ENCODE results near the gene RAB3D. TPM values are rescaled to one million over a fixed set of nuclear protein-coding genes. Genes with fewer than 3 reads are reported as not detected.

The RAB3D gene
- total RNA-seq, 1 experiment from 2014 or later = 7.1 TPM

GRCh38 chr19:11296264-11296663, 43.2 kb downstream of the RAB3D start:
- no peak for TF ChIP-seq CTCF (IDR thresholded peaks at IDR 0.05; ENCODE audit: unreplicated experiment)
- Mint-ChIP-seq H3K27me3 (ENCODE audit: unreplicated experiment) (no peaks in the 10 kb centered on the region), H3K4me3 (ENCODE audit: low read depth, unreplicated experiment) (no peak overlapping the region), H3K9me3 (ENCODE audit: low read depth, unreplicated experiment) (no peaks in the 10 kb centered on the region), H3K27ac (ENCODE audit: unreplicated experiment) (no peak overlapping the region), H3K4me1 (ENCODE audit: low read depth, unreplicated experiment) (peaks cover 23% of the 10 kb centered on the region), H3K36me3 (ENCODE audit: insufficient read depth, unreplicated experiment) (peaks cover 6% of the 10 kb centered on the region)
- no peak for DNase-seq
- no TSS peak for BruUV-seq (replicated peaks)
- CTCF ChIA-PET = interaction anchor here (1.8 kb wide), 1 partner anchor 79 kb away, joined by 5 read pairs; the partner anchor contains the start of gene SWSAP1
- intact Hi-C loops (cut with micrococcal nuclease; ENCODE audit: unreplicated experiment) = loop anchor here (10.0 kb wide), 1 partner anchor 149 kb away; no protein-coding TSS in a partner anchor

GRCh38 chr19:11295665-11296245, 43.7 kb downstream of the RAB3D start, which contains the start of gene TSPAN16:
Gene TSPAN16 (plus strand): TSS chr19:11296160. CDS start chr19:11296298, 138 bp downstream.
- Mint-ChIP-seq H3K27ac (ENCODE audit: unreplicated experiment) (no peak within 1 kb of the TSS), H3K4me1 (ENCODE audit: low read depth, unreplicated experiment) (peaks cover 23% of the 10 kb centered on the region), H3K4me3 (ENCODE audit: low read depth, unreplicated experiment) (no peak within 1 kb of the TSS), H3K9me3 (ENCODE audit: low read depth, unreplicated experiment) (no peaks in the 10 kb centered on the region), H3K27me3 (ENCODE audit: unreplicated experiment) (no peaks in the 10 kb centered on the region), H3K36me3 (ENCODE audit: insufficient read depth, unreplicated experiment) (peaks cover 6% of the 10 kb centered on the region)
- TF ChIP-seq CTCF (IDR thresholded peaks at IDR 0.05; ENCODE audit: unreplicated experiment) = no peak
- intact Hi-C loops (cut with micrococcal nuclease; ENCODE audit: unreplicated experiment) = loop anchor here (1.0 to 10.0 kb wide), 2 partner anchors 49 to 149 kb away; no protein-coding TSS in a partner anchor
- CTCF ChIA-PET = interaction anchor here (0.7 to 1.8 kb wide), 2 partner anchors 79 to 173 kb away, joined by 4 to 5 read pairs; partner anchors contain the start of gene SWSAP1
- BruUV-seq (replicated peaks) = no TSS peak
- no peak for DNase-seq

- Mint-ChIP-seq H3K36me3 (ENCODE audit: insufficient read depth, unreplicated experiment) (peaks cover 6% of the 10 kb centered on the region), H3K27ac (ENCODE audit: unreplicated experiment) (no peak overlapping the region), H3K9me3 (ENCODE audit: low read depth, unreplicated experiment) (no peaks in the 10 kb centered on the region), H3K27me3 (ENCODE audit: unreplicated experiment) (no peaks in the 10 kb centered on the region), H3K4me3 (ENCODE audit: low read depth, unreplicated experiment) (no peak overlapping the region), H3K4me1 (ENCODE audit: low read depth, unreplicated experiment) (peaks cover 23% of the 10 kb centered on the region)
- no TSS peak for BruUV-seq (replicated peaks)
- intact Hi-C loops (cut with micrococcal nuclease; ENCODE audit: unreplicated experiment) = loop anchor here (1.0 to 10.0 kb wide), 2 partner anchors 49 to 150 kb away; no protein-coding TSS in a partner anchor
- TF ChIP-seq CTCF (IDR thresholded peaks at IDR 0.05; ENCODE audit: unreplicated experiment) = no peak
- CTCF ChIA-PET = interaction anchor here (0.7 kb wide), 1 partner anchor 173 kb away, joined by 4 read pairs; no protein-coding TSS in a partner anchor
- DNase-seq = no peak
These were observed 44.3 kb downstream of the RAB3D start for GRCh38 chr19:11295180-11295579.

GRCh38 chr19:11293433-11294389, 45.7 kb downstream of the RAB3D start:
- Mint-ChIP-seq H3K36me3 (ENCODE audit: insufficient read depth, unreplicated experiment) (peaks cover 6% of the 10 kb centered on the region), H3K4me1 (ENCODE audit: low read depth, unreplicated experiment) (peaks cover 23% of the 10 kb centered on the region), H3K9me3 (ENCODE audit: low read depth, unreplicated experiment) (no peaks in the 10 kb centered on the region), H3K27me3 (ENCODE audit: unreplicated experiment) (no peaks in the 10 kb centered on the region), H3K4me3 (ENCODE audit: low read depth, unreplicated experiment) (peak overlapping the region; percentile 51), H3K27ac (ENCODE audit: unreplicated experiment) (no peak overlapping the region)
- intact Hi-C loops (cut with micrococcal nuclease; ENCODE audit: unreplicated experiment) = loop anchor here (5.0 to 10.0 kb wide), 2 partner anchors 89 to 151 kb away; partner anchors contain the start of gene EPOR
- peak; percentile 94 for DNase-seq
- BruUV-seq (replicated peaks) = no TSS peak
- peak; percentile 81 for TF ChIP-seq CTCF (IDR thresholded peaks at IDR 0.05; ENCODE audit: unreplicated experiment)
- CTCF ChIA-PET = interaction anchor here (0.6 to 1.1 kb wide), 19 partner anchors 21 to 1998 kb away, joined by 3 to 18 read pairs (median 5); partner anchors contain the start of genes CCDC159, ODAD3, PRKCSH and RAB3D

Measured in Calu3 (cell line).